OCI-LY7 (cell line): ENCODE measurements around the gene DNAH11. TPM values are rescaled to one million over a fixed set of nuclear protein-coding genes. Genes with fewer than 3 reads are reported as not detected.

ENCODE experiments used
- Bru-seq: library from RNA; stranded (reverse); fragments of 400-500 nt; gene quantifications from one replicate; lab custom pipeline; 2021; lab: Mats Ljungman, UMichigan
- BruChase-seq, 2 experiments: library from RNA; stranded (reverse); fragments of 400-500 nt; gene quantifications; one replicate each; lab custom pipeline; 2021; lab: Mats Ljungman, UMichigan
- BruUV-seq: library from RNA; stranded (reverse); fragments of 400-500 nt; replicated peaks from 2 replicates; lab custom pipeline; 2021; lab: Mats Ljungman, UMichigan
- CTCF ChIA-PET: fragments of 300-600 bp; sonication (Branson Sonifier 250); formaldehyde crosslinking; loops from one replicate; lab custom pipeline; 2022; ENCODE audit warnings: antibody characterized with exemption; ENCODE audit not compliant: unreplicated experiment; lab: Charles Lee
- POLR2A ChIA-PET: fragments of 300-600 bp; sonication (Branson Sonifier 250); formaldehyde crosslinking; loops from one replicate; lab custom pipeline; 2022; ENCODE audit warnings: antibody characterized with exemption; lab: Charles Lee
- DNase-seq: peaks from one replicate; pipeline ENCODE4 v3.0.0-alpha.2; 2015; ENCODE audit warnings: low spot score
- H2AFZ ChIP-seq: fragments of 200-600 bp; sonication (generic), shearing (Covaris generic); 2 replicates; pipeline ENCODE4 v1.6.1; 2014; ENCODE audit warnings: mild to moderate bottlenecking, antibody characterized with exemption, low read length, moderate library complexity
- H3K27ac ChIP-seq: fragments of 200-600 bp; sonication (generic); 2 replicates; pipeline ENCODE4 v1.5.1; 2014; ENCODE audit warnings: mixed run types, low read depth, mild to moderate bottlenecking, moderate library complexity, low read length, inconsistent platforms; ENCODE audit not compliant: poor library complexity, severe bottlenecking
- H3K36me3 ChIP-seq: fragments of 200-600 bp; sonication (generic); 2 replicates; pipeline ENCODE4 v1.6.1; 2014; ENCODE audit warnings: mild to moderate bottlenecking, antibody characterized with exemption, low read length, moderate library complexity, mixed read lengths; ENCODE audit not compliant: insufficient read depth
- H3K4me1 ChIP-seq: fragments of 200-600 bp; sonication (generic); 2 replicates; pipeline ENCODE4 v1.5.1; 2014; ENCODE audit warnings: mild to moderate bottlenecking, low read length; ENCODE audit not compliant: insufficient read depth, poor library complexity, severe bottlenecking
- H3K4me2 ChIP-seq: fragments of 200-600 bp; sonication (generic); 2 replicates; pipeline ENCODE4 v1.6.1; 2014; ENCODE audit warnings: mild to moderate bottlenecking, low read length
- H3K4me3 ChIP-seq: fragments of 200-600 bp; sonication (generic); 2 replicates; pipeline ENCODE4 v1.5.1; 2014; ENCODE audit warnings: mild to moderate bottlenecking, low read depth, low read length; ENCODE audit not compliant: poor library complexity, severe bottlenecking
- H3K79me2 ChIP-seq: fragments of 200-600 bp; sonication (generic); 2 replicates; pipeline ENCODE4 v1.6.1; 2016; ENCODE audit warnings: low read depth, mild to moderate bottlenecking, low read length, moderate library complexity, mixed read lengths; ENCODE audit not compliant: insufficient read depth
- H3K9me2 ChIP-seq: fragments of 200-600 bp; sonication (generic); 2 replicates; pipeline ENCODE4 v1.6.1; 2016; ENCODE audit warnings: mild to moderate bottlenecking, low read length, mixed read lengths; ENCODE audit not compliant: insufficient read depth
- H3K9me3 ChIP-seq: fragments of 200-600 bp; sonication (generic); 2 replicates; pipeline ENCODE4 v1.6.1; 2014; ENCODE audit warnings: mild to moderate bottlenecking, mixed run types, low read length, mixed read lengths
- H4K20me1 ChIP-seq: fragments of 200-600 bp; sonication (generic); 2 replicates; pipeline ENCODE4 v1.6.1; 2014; ENCODE audit warnings: mild to moderate bottlenecking, antibody characterized with exemption, low read length, moderate library complexity, mixed read lengths; ENCODE audit not compliant: insufficient read depth
- EZH2phosphoT487 ChIP-seq: fragments of 200-600 bp; sonication (generic); IDR thresholded peaks from 2 replicates; pipeline ENCODE4 v1.6.1; 2018; ENCODE audit warnings: low read depth, borderline replicate concordance, mild to moderate bottlenecking, mixed run types, antibody characterized with exemption, low read length, moderate library complexity, mixed read lengths
- intact Hi-C: fragments of 100-400 bp; cut with micrococcal nuclease; formaldehyde crosslinking; loops from one replicate; pipeline ENCODE4 v1.10.0; 2022; ENCODE audit not compliant: unreplicated experiment
- long read RNA-seq: library from polyadenylated mRNA; stranded (forward); transcript quantifications from one replicate; pipeline ENCODE4 v2.0.0, GENCODE V29; 2022
- total RNA-seq, 2 experiments: library from RNA; depleted of rRNA in 1 of 2; stranded (reverse); fragments of >200 nt in 1 of 2; shearing (Covaris generic) in 1 of 2; gene quantifications; 2 replicates each; pipeline ENCODE4 v1.2.3, GENCODE V29; 2014 to 2022
- TF ChIP-seq, protein P1 (sequence below): fragments of 200-600 bp; sonication (generic); conservative IDR thresholded peaks from 2 replicates; pipeline ENCODE4 v1.5.1; 2014; ENCODE audit warnings: mild to moderate bottlenecking, antibody characterized with exemption, low read length, moderate library complexity, mixed read lengths

Gene DNAH11, protein sequence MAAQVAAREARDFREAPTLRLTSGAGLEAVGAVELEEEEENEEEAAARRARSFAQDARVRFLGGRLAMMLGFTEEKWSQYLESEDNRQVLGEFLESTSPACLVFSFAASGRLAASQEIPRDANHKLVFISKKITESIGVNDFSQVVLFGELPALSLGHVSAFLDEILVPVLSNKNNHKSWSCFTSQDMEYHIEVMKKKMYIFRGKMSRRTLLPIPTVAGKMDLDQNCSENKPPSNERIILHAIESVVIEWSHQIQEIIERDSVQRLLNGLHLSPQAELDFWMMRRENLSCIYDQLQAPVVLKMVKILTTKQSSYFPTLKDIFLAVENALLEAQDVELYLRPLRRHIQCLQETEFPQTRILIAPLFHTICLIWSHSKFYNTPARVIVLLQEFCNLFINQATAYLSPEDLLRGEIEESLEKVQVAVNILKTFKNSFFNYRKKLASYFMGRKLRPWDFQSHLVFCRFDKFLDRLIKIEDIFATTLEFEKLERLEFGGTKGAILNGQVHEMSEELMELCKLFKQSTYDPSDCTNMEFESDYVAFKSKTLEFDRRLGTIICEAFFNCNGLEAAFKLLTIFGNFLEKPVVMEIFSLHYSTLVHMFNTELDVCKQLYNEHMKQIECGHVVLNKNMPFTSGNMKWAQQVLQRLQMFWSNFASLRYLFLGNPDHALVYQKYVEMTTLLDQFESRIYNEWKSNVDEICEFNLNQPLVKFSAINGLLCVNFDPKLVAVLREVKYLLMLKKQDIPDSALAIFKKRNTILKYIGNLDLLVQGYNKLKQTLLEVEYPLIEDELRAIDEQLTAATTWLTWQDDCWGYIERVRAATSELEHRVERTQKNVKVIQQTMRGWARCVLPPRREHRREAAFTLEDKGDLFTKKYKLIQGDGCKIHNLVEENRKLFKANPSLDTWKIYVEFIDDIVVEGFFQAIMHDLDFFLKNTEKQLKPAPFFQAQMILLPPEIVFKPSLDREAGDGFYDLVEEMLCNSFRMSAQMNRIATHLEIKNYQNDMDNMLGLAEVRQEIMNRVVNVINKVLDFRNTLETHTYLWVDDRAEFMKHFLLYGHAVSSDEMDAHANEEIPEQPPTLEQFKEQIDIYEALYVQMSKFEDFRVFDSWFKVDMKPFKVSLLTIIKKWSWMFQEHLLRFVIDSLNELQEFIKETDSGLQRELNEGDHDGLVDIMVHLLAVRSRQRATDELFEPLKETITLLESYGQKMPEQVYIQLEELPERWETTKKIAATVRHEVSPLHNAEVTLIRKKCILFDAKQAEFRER (N-terminal part only)
- total RNA-seq (2014; rRNA removed; shearing (Covaris generic)) (not detected in 2 replicates), total RNA-seq (2022) (not detected in 2 replicates), Bru-seq, nascent RNA (percentile 1 among the genes with signal in this experiment), BruChase-seq, experiment 1, labeled RNA remaining after a 6-hour chase (percentile 0 among the genes with signal in this experiment), BruChase-seq, experiment 2, labeled RNA remaining after a 2-hour chase (percentile 5 among the genes with signal in this experiment)
- long read RNA-seq, partial matches to known transcripts = 0 of 11 reads
- long read RNA-seq, other reads (novel, unspliced or antisense) = 11 of 11 reads

GRCh38 chr7:21542891-21543527, at the start of gene DNAH11:
DNAH11 (plus strand) TSS chr7:21543039; CDS start chr7:21543246, 207 bp downstream.
- H3K4me3 ChIP-seq = no peak within 1 kb of the TSS
- H3K36me3 ChIP-seq = no peaks in the 10 kb centered on the region
- H3K9me3 ChIP-seq = no peaks in the 10 kb centered on the region
- H4K20me1 ChIP-seq = no peaks in the 10 kb centered on the region
- H3K4me2 ChIP-seq = no peak within 1 kb of the TSS
- TF ChIP-seq, protein P1, sequence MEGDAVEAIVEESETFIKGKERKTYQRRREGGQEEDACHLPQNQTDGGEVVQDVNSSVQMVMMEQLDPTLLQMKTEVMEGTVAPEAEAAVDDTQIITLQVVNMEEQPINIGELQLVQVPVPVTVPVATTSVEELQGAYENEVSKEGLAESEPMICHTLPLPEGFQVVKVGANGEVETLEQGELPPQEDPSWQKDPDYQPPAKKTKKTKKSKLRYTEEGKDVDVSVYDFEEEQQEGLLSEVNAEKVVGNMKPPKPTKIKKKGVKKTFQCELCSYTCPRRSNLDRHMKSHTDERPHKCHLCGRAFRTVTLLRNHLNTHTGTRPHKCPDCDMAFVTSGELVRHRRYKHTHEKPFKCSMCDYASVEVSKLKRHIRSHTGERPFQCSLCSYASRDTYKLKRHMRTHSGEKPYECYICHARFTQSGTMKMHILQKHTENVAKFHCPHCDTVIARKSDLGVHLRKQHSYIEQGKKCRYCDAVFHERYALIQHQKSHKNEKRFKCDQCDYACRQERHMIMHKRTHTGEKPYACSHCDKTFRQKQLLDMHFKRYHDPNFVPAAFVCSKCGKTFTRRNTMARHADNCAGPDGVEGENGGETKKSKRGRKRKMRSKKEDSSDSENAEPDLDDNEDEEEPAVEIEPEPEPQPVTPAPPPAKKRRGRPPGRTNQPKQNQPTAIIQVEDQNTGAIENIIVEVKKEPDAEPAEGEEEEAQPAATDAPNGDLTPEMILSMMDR = no peak
- no peak for TF ChIP-seq EZH2phosphoT487
- no TSS peak for BruUV-seq
- no peaks in the 10 kb centered on the region for H3K4me1 ChIP-seq
- H3K79me2 ChIP-seq = no peaks in the 10 kb centered on the region
- no peak within 1 kb of the TSS for H3K27ac ChIP-seq
- intact Hi-C loops = no loop called here
- H3K9me2 ChIP-seq = no peaks in the 10 kb centered on the region
- DNase-seq = no peak
- POLR2A ChIA-PET = no interaction called here
- no peak within 1 kb of the TSS for H2AFZ ChIP-seq
- CTCF ChIA-PET = no interaction called here

DNA sequence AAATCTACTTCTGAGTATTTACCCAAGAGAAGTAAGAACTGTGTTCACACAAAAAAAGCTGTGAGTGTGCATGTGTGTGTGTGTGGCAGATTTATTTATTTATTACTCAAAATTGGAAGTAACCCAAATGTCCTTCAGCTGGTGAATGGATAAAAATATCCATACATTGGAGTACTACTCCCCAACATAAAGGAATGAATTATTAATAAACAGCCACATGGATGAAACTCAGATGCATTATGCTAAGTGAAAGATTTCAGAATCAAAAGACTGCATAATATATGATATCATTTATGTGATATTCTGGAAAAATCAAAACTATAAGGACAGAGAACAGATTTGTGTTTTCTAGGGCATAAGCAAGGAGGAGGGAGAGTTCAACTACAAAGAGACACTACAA, 47.1 kb upstream of the DNAH11 start:
- TF ChIP-seq, protein P1 = no peak
- TF ChIP-seq EZH2phosphoT487 = no peak
- CTCF ChIA-PET = no interaction called here
- H3K4me2 ChIP-seq = no peak overlapping the region

More for the DNA sequence above, 47.1 kb upstream of the DNAH11 start:
- no peaks in the 10 kb centered on the region for H3K9me2 ChIP-seq
- H3K9me3 ChIP-seq = peaks cover 23% of the 10 kb centered on the region
- no peak overlapping the region for H3K27ac ChIP-seq
- intact Hi-C loops = no loop called here
- no peaks in the 10 kb centered on the region for H4K20me1 ChIP-seq
- POLR2A ChIA-PET = interaction anchor here (0.6 kb wide), 1 partner anchor 49 kb away, joined by 5 read pairs; no protein-coding TSS in a partner anchor
- DNase-seq = no peak
- no peaks in the 10 kb centered on the region for H3K4me1 ChIP-seq
- no peak overlapping the region for H3K4me3 ChIP-seq
- no TSS peak for BruUV-seq
- peaks cover 16% of the 10 kb centered on the region for H3K36me3 ChIP-seq
- H3K79me2 ChIP-seq = no peaks in the 10 kb centered on the region
- H2AFZ ChIP-seq = no peak overlapping the region
